Ascending aorta (tissue), 2 donors: Measurements from ENCODE around the gene PLPP2. TPM values are rescaled to one million over a fixed set of nuclear protein-coding genes. Genes with fewer than 3 reads are reported as not detected.

Source experiments
- DNase-seq, 2 donors: peaks; one replicate each; pipeline ENCODE4 v3.0.0-alpha.2; 2019; ENCODE audit warnings: low spot score in 2 of 2
- H3K27ac ChIP-seq, 2 donors: fragments of 200-600 bp; sonication (generic); one replicate each; pipeline ENCODE4 v1.5.1; 2016 to 2017; ENCODE audit warnings: mild to moderate bottlenecking in 1 of 2
- H3K27me3 ChIP-seq: fragments of 200-600 bp; sonication (generic); one replicate; pipeline ENCODE4 v1.5.1; 2017
- H3K36me3 ChIP-seq, 2 donors: fragments of 200-600 bp; sonication (generic); one replicate each; pipeline ENCODE4 v1.5.1; 2016
- H3K4me1 ChIP-seq, 2 donors: fragments of 200-600 bp; sonication (generic); one replicate each; pipeline ENCODE4 v1.5.1; 2016 to 2017; ENCODE audit warnings: mild to moderate bottlenecking in 1 of 2
- H3K4me3 ChIP-seq, 2 donors: fragments of 200-600 bp; sonication (generic); one replicate each; pipeline ENCODE4 v1.5.1; 2016 to 2017; ENCODE audit warnings: mild to moderate bottlenecking in 1 of 2
- H3K9me3 ChIP-seq, 2 donors: fragments of 200-600 bp; sonication (generic); one replicate each; pipeline ENCODE4 v1.5.1; 2016
- CTCF ChIP-seq, 3 experiments: fragments of 200-600 bp in 2 of 3; fragments of 450-650 bp in 1 of 3; sonication (generic) in 2 of 3; IDR thresholded peaks; one replicate each; pipeline ENCODE4 v1.5.1; 2016 to 2019; ENCODE audit warnings: antibody characterized with exemption in 3 of 3, mild to moderate bottlenecking in 1 of 3, moderate library complexity in 1 of 3
- intact Hi-C: fragments of 100-400 bp; cut with DNase I; formaldehyde crosslinking; loops from one replicate; pipeline ENCODE4 v1.15.1; 2023
- total RNA-seq: library from RNA; depleted of rRNA; stranded (reverse); fragments of >200 nt; gene quantifications from one replicate; pipeline ENCODE4 v1.1.0, GENCODE V29; 2016

The PLPP2 gene
- total RNA-seq, 1 donor from 2014 or later, result 55.3 TPM

- Histone ChIP-seq H3K9me3 (no peaks in the 10 kb centered on the region), H3K4me3 (no peak overlapping the region), H3K4me1 (no peaks in the 10 kb centered on the region), H3K36me3 (peaks cover 26 to 27% of the 10 kb centered on the region in 2 donors), H3K27me3 (no peaks in the 10 kb centered on the region), H3K27ac (no peak overlapping the region)
- DNase-seq, result no peak
- no peak for TF ChIP-seq CTCF (IDR thresholded peaks at IDR 0.05)
- intact Hi-C loops, result no loop called here
These were observed 44.4 kb upstream of the PLPP2 start for GRCh38 chr19:335486-336066.

GRCh38 chr19:335072-335471, 43.9 kb upstream of the PLPP2 start:
- Histone ChIP-seq H3K4me1 (no peaks in the 10 kb centered on the region), H3K4me3 (no peak overlapping the region), H3K9me3 (no peaks in the 10 kb centered on the region), H3K36me3 (peaks cover 31 to 32% of the 10 kb centered on the region in 2 donors), H3K27me3 (no peaks in the 10 kb centered on the region), H3K27ac (no peak overlapping the region)
- no peak for TF ChIP-seq CTCF (IDR thresholded peaks at IDR 0.05)
- intact Hi-C loops, result no loop called here
- DNase-seq, result no peak

GRCh38 chr19:334296-335071, 43.3 kb upstream of the PLPP2 start:
- Histone ChIP-seq H3K27me3 (no peaks in the 10 kb centered on the region), H3K27ac (no peak overlapping the region), H3K9me3 (no peaks in the 10 kb centered on the region), H3K4me3 (no peak overlapping the region), H3K4me1 (no peaks in the 10 kb centered on the region), H3K36me3 (peaks cover 36 to 38% of the 10 kb centered on the region in 2 donors)
- intact Hi-C loops, result no loop called here
- no peak for DNase-seq
- TF ChIP-seq CTCF (IDR thresholded peaks at IDR 0.05), result no peak

- peaks cover 67 to 78% of the 10 kb centered on the region in 2 donors for H3K36me3 ChIP-seq
- intact Hi-C loops, result no loop called here
- no peaks in the 10 kb centered on the region for H3K4me1 ChIP-seq
- H3K27ac ChIP-seq, result no peak overlapping the region
- DNase-seq, result peak in 1 of 2 donors; percentile 21
- TF ChIP-seq CTCF (IDR thresholded peaks at IDR 0.05), result no peak
- no peak overlapping the region for H3K4me3 ChIP-seq
- H3K27me3 ChIP-seq, result no peaks in the 10 kb centered on the region
- H3K9me3 ChIP-seq, result no peaks in the 10 kb centered on the region
These were observed 39.3 kb upstream of the PLPP2 start for GRCh38 chr19:330503-330902.

GRCh38 chr19:329876-330275, 38.7 kb upstream of the PLPP2 start:
- intact Hi-C loops, result no loop called here
- no peaks in the 10 kb centered on the region for H3K4me1 ChIP-seq
- peaks cover 68 to 78% of the 10 kb centered on the region in 2 donors for H3K36me3 ChIP-seq
- H3K27ac ChIP-seq, result no peak overlapping the region
- no peak overlapping the region for H3K4me3 ChIP-seq
- no peaks in the 10 kb centered on the region for H3K27me3 ChIP-seq
- H3K9me3 ChIP-seq, result no peaks in the 10 kb centered on the region
- DNase-seq, result peak in 1 of 2 donors; percentile 22
- no peak for TF ChIP-seq CTCF (IDR thresholded peaks at IDR 0.05)
